B cell (primary cell): ENCODE data around the gene PRKN. TPM values are rescaled to one million over a fixed set of nuclear protein-coding genes. Genes with fewer than 3 reads are reported as not detected.

Source experiments
- ATAC-seq: fragments of 200-7000 bp; cut with Tn5 transposase; one replicate; pipeline ENCODE4 v1.10.0; 2021; ENCODE audit warnings: low read depth, mild to moderate bottlenecking, moderate number of reproducible peaks, moderate library complexity
- CTCF ChIA-PET: fragments of 350-600 bp; sonication (Branson Sonifier 250); formaldehyde crosslinking; loops from one replicate; lab custom pipeline; 2021; ENCODE audit warnings: antibody characterized with exemption, inconsistent platforms; lab: Charles Lee
- POLR2A ChIA-PET: fragments of 350-600 bp; sonication (Branson Sonifier 250); formaldehyde crosslinking; loops from one replicate; lab custom pipeline; 2021; ENCODE audit warnings: antibody characterized with exemption; lab: Charles Lee
- DNase-seq: peaks from one replicate; pipeline ENCODE4 v3.0.0; 2013
- H2AFZ ChIP-seq: 2 replicates; pipeline ENCODE4 v1.6.1; 2012; ENCODE audit warnings: mild to moderate bottlenecking, low read depth, low read length; ENCODE audit not compliant: insufficient read depth, poor library complexity, severe bottlenecking
- H3K27ac ChIP-seq, 2 donors: 1 replicate in 1 of 2; 2 replicates in 1 of 2; pipeline ENCODE4 v1.5.1; 2012 to 2013; ENCODE audit warnings: low read length in 2 of 2, mild to moderate bottlenecking in 2 of 2, moderate library complexity in 1 of 2
- H3K27me3 ChIP-seq, 4 experiments: fragments of 200-600 bp in 1 of 4; sonication (generic) in 1 of 4; replicated peaks in 1 of 4; 1 replicate in 2 of 4; 2 replicates in 2 of 4; pipeline versions ENCODE4 v1.6.1 to v1.7.0; 2013 to 2016; ENCODE audit warnings: low read length in 3 of 4, mild to moderate bottlenecking in 2 of 4, mixed read lengths in 1 of 4, moderate library complexity in 1 of 4; ENCODE audit not compliant: insufficient read depth in 4 of 4, control insufficient read depth in 3 of 4; ENCODE audit errors: control extremely low read depth in 1 of 4
- H3K36me3 ChIP-seq, 2 experiments: replicated peaks in 1 of 2; 1 replicate in 1 of 2; 2 replicates in 1 of 2; pipeline versions ENCODE4 v1.6.1 to v1.7.1; 2013; ENCODE audit warnings: low read length in 1 of 2; ENCODE audit not compliant: insufficient read depth in 2 of 2, control insufficient read depth in 1 of 2; ENCODE audit errors: control extremely low read depth in 1 of 2, extremely low read depth in 1 of 2
- H3K4me1 ChIP-seq, 2 donors: fragments of 200-600 bp in 1 of 2; sonication (generic) in 1 of 2; 1 replicate in 1 of 2; 2 replicates in 1 of 2; pipeline versions ENCODE4 v1.5.1 to v1.6.1; 2013 to 2017; ENCODE audit warnings: low read length in 2 of 2; ENCODE audit not compliant: control insufficient read depth in 2 of 2, insufficient read depth in 2 of 2
- H3K4me2 ChIP-seq: replicated peaks from 2 replicates; pipeline ENCODE3; 2012; ENCODE audit warnings: mild to moderate bottlenecking, low read depth, low read length; ENCODE audit not compliant: poor library complexity, severe bottlenecking
- H3K4me3 ChIP-seq, 5 experiments: fragments of 200-600 bp in 1 of 5; sonication (generic) in 1 of 5; 1 replicate in 3 of 5; 2 replicates in 2 of 5; pipeline versions ENCODE4 v1.5.1 to v1.7.0; 2011 to 2016; ENCODE audit warnings: low read length in 4 of 5, mild to moderate bottlenecking in 4 of 5, low read depth in 2 of 5, control low read depth in 1 of 5, moderate library complexity in 1 of 5; ENCODE audit not compliant: insufficient read depth in 1 of 5; ENCODE audit errors: control extremely low read depth in 1 of 5, extremely low read depth in 1 of 5
- H3K79me2 ChIP-seq: fragments of 200-600 bp; sonication (generic); one replicate; pipeline ENCODE4 v1.6.0; 2016; ENCODE audit warnings: low read length; ENCODE audit not compliant: control insufficient read depth, insufficient read depth
- H3K9ac ChIP-seq: fragments of 200-600 bp; sonication (generic); 2 replicates; pipeline ENCODE4 v1.6.1; 2017; ENCODE audit warnings: mild to moderate bottlenecking, low read length, moderate library complexity
- H3K9me3 ChIP-seq, 3 donors: one replicate each; pipeline versions ENCODE4 v1.6.1 to v1.7.1; 2013; ENCODE audit warnings: low read length in 2 of 3; ENCODE audit not compliant: control insufficient read depth in 2 of 3, insufficient read depth in 1 of 3; ENCODE audit errors: control extremely low read depth in 1 of 3
- H4K20me1 ChIP-seq: 2 replicates; pipeline ENCODE4 v1.6.0; 2012; ENCODE audit warnings: mild to moderate bottlenecking, low read length; ENCODE audit not compliant: insufficient read depth, control insufficient read depth, poor library complexity, severe bottlenecking
- H3K27ac Mint-ChIP-seq: one replicate; pipeline ENCODE4 v1.8.0; 2021; ENCODE audit warnings: mixed read lengths
- H3K27me3 Mint-ChIP-seq: one replicate; pipeline ENCODE4 v1.8.0; 2021; ENCODE audit warnings: mixed read lengths
- H3K4me1 Mint-ChIP-seq: one replicate; pipeline ENCODE4 v1.8.0; 2021; ENCODE audit warnings: mixed read lengths
- H3K4me3 Mint-ChIP-seq: one replicate; pipeline ENCODE4 v1.8.0; 2021; ENCODE audit warnings: mixed read lengths
- H3K9me3 Mint-ChIP-seq: one replicate; pipeline ENCODE4 v1.8.0; 2022; ENCODE audit warnings: mixed read lengths; ENCODE audit not compliant: insufficient read depth
- EZH2 ChIP-seq: IDR thresholded peaks from 2 replicates; pipeline ENCODE4 v1.6.1; 2012; ENCODE audit warnings: borderline replicate concordance, low read depth, mild to moderate bottlenecking, moderate library complexity, low read length; ENCODE audit not compliant: insufficient read depth, poor library complexity, severe bottlenecking
- WGBS: methylation state at CpG from one replicate; pipeline ENCODE4 v1.1.5; 2013; ENCODE audit warnings: missing lambda C conversion rate; ENCODE audit not compliant: insufficient coverage; 5-methylcytosine and 5-hydroxymethylcytosine counted together
- intact Hi-C: fragments of 100-400 bp; cut with micrococcal nuclease; formaldehyde crosslinking; loops from one replicate; pipeline ENCODE4 v1.10.0; 2022
- polyA plus RNA-seq: library from polyadenylated mRNA; depleted of rRNA; stranded (reverse); fragments of >200 nt; gene quantifications from 2 replicates; pipeline ENCODE4 v1.2.3, GENCODE V29; 2012
- total RNA-seq, 2 donors: library from RNA; stranded (reverse); fragments of 120-200 nt in 1 of 2; gene quantifications; 1 replicate in 1 of 2; 2 replicates in 1 of 2; pipeline versions ENCODE4 v1.2.3 to v1.2.4, GENCODE V29; 2013 to 2022
- TF ChIP-seq, protein P1 (sequence below): fragments of 200-600 bp; IDR thresholded peaks from one replicate; pipeline ENCODE4 v1.8.0; 2022; ENCODE audit warnings: antibody characterized with exemption, mild to moderate bottlenecking

The PRKN gene
- total and polyA plus RNA-seq, 2 donors (not counting 1 experiment from before 2014, with no cell fraction given): 1.6 to 6.2 TPM

DNA sequence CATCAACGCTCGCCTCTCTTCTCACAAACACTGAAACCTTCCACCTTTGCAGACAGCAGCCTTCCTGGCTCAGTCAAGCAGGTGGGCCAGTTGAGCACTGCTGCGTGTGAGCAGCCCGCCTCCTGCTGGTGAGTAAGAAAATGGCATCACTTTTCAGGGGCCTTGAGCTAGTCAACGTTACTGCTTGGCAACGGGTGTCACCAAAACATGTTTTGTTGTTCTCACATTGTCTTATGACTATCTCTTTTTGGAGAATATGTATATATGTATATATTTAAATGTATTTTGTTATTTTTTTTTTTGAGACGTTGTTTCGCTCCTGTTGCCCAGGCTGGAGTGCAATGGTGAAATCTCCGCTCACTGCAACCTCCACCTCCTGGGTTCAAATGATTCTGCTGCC is 1356.7 kb downstream of the PRKN start:
- DNase-seq (peak; percentile 72), ATAC-seq (peak; percentile 64)
- TF ChIP-seq, protein P1, sequence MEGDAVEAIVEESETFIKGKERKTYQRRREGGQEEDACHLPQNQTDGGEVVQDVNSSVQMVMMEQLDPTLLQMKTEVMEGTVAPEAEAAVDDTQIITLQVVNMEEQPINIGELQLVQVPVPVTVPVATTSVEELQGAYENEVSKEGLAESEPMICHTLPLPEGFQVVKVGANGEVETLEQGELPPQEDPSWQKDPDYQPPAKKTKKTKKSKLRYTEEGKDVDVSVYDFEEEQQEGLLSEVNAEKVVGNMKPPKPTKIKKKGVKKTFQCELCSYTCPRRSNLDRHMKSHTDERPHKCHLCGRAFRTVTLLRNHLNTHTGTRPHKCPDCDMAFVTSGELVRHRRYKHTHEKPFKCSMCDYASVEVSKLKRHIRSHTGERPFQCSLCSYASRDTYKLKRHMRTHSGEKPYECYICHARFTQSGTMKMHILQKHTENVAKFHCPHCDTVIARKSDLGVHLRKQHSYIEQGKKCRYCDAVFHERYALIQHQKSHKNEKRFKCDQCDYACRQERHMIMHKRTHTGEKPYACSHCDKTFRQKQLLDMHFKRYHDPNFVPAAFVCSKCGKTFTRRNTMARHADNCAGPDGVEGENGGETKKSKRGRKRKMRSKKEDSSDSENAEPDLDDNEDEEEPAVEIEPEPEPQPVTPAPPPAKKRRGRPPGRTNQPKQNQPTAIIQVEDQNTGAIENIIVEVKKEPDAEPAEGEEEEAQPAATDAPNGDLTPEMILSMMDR: peak; percentile 95
- TF ChIP-seq EZH2: no peak
- Mint-ChIP-seq H3K4me3 (no peak overlapping the region), H3K27me3 (peaks cover 3% of the 10 kb centered on the region), H3K4me1 (no peaks in the 10 kb centered on the region), H3K9me3 (no peaks in the 10 kb centered on the region), H3K27ac (no peak overlapping the region)
- no peak overlapping the region for H3K27ac ChIP-seq
- no peaks in the 10 kb centered on the region for H4K20me1 ChIP-seq
- intact Hi-C loops: loop anchor here (1.0 to 10.0 kb wide), 3 partner anchors 270 to 1506 kb away; no protein-coding TSS in a partner anchor
- no peak overlapping the region for H2AFZ ChIP-seq
- WGBS: 44% methylated on average over 5 of the region's 9 CpGs
- no peaks in the 10 kb centered on the region for H3K4me1 ChIP-seq
- peaks cover 0 to 3% (median 0%) of the 10 kb centered on the region in 3 donors for H3K9me3 ChIP-seq
- ChIA-PET CTCF (interaction anchor here (0.6 to 8.5 kb wide), 36 partner anchors 8 to 944 kb away, joined by 3 to 252 read pairs (median 3); no protein-coding TSS in a partner anchor), POLR2A (no interaction called here)
- H3K4me2 ChIP-seq: no peak overlapping the region
- H3K9ac ChIP-seq: no peak overlapping the region
- no peaks in the 10 kb centered on the region for H3K36me3 ChIP-seq
- no peaks in the 10 kb centered on the region for H3K79me2 ChIP-seq
- no peaks in the 10 kb centered on the region for H3K27me3 ChIP-seq
- H3K4me3 ChIP-seq: no peak overlapping the region

DNA sequence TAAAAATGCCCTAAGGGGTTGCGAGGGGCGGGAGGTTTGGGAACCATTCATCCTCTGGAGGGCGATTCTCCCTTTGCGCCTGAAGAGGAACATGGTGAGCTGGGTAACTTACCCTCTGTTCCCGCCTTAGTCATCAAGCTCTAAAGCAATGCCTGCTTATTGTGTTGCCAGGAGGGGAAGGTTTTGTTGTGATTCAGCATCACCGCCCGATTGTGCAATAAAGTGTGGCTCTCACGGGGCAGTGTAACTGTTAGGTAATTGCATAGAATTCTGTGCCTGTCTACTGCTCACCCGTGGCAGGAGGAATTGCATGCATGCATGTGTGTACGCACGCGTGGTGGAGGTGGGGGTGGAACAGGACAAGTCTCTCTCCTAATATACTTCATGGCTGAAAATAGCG is 1358.2 kb downstream of the PRKN start:
- CTCF ChIA-PET: interaction anchor here (0.6 to 5.2 kb wide), 4 partner anchors 9 to 438 kb away, joined by 3 to 38 read pairs (median 9); no protein-coding TSS in a partner anchor

More for the DNA sequence above, 1358.2 kb downstream of the PRKN start:
- POLR2A ChIA-PET: no interaction called here
- Histone ChIP-seq H3K9me3 (peaks cover 0 to 8% (median 0%) of the 10 kb centered on the region in 3 donors), H3K9ac (no peak overlapping the region), H3K36me3 (no peaks in the 10 kb centered on the region), H3K79me2 (no peaks in the 10 kb centered on the region), H4K20me1 (no peaks in the 10 kb centered on the region), H2AFZ (no peak overlapping the region), H3K4me2 (no peak overlapping the region), H3K27me3 (no peaks in the 10 kb centered on the region), H3K4me1 (no peaks in the 10 kb centered on the region), H3K27ac (no peak overlapping the region), H3K4me3 (no peak overlapping the region)
- no peak overlapping the region for H3K27ac Mint-ChIP-seq
- TF ChIP-seq, protein P1: no peak
- no peak for TF ChIP-seq EZH2
- no peaks in the 10 kb centered on the region for H3K4me1 Mint-ChIP-seq
- H3K9me3 Mint-ChIP-seq: no peaks in the 10 kb centered on the region
- ATAC-seq (no peak), DNase-seq (no peak)
- intact Hi-C loops: no loop called here
- no peak overlapping the region for H3K4me3 Mint-ChIP-seq
- no peaks in the 10 kb centered on the region for H3K27me3 Mint-ChIP-seq
- WGBS: 87% methylated on average over 7 of the region's 13 CpGs
